ENCODE measurements around the gene PLA2G2F.

The PLA2G2F gene

DNA sequence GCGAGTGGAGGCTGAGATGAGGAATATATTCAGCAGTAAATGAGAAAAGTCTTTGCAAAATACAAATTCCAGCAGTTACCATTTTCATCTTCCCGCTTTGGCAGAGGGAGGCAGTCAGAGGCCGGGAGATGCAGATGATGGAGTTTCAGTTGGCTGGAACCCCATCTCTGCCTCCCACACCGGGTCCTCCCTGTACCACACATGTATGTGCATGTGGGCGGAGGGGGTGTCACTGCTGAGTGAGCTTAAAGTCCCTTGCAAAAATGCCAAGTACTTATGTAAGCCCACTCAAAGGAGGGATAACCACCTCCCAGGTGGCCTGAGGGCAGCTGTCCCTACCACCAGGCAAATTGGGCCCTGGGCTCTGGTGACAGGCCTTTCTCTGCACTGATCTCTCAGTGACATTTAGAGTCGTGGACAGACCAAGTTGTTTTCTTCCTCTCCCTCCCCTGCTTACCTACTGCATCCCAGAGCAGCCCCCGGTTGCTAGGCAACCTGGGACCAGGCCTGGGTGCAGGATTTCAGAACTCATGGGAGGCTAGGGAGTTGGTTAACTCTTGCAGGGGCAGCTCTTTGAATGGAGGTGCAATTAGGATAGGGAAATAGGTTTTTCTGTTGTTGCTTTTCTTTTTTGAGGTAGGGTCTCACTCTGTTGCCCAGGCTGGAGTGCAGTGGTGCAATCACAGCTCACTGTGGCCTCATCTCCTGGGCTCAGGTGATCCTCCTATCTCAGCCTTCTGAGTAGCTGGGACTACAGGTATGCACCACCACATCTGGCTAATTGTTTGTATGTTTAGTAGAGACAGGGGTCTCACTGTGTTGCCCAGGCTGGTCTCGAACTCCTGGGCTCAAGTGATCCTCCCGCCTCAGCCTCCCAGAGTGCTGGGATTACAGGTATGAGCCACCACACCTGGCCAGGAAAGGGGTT is 29.7 kb downstream of the PLA2G2F start:
- no peak for DNase-seq (ENCODE audit: low read depth in 2 of 2)

DNA sequence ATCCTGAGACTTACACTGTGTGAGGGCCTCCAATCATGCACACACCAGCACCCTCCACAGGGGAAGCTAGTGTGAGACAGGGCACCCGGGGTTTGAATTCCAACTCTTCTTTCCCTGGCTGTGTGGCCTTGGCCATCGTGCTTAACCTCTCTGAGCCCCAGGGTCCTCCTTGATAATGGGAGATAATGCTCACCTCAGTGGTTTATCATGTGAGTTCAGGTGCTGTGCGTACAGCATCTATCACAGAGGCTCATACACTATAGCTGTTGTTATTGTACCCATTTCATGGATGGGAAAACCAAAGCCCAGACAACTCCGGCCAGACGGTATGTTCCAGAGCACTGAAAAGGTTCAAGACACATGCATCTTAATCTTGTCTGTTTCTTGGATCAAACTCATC is 30.8 kb downstream of the PLA2G2F start:
- DNase-seq (ENCODE audit: low read depth in 2 of 2) = no peak

DNA sequence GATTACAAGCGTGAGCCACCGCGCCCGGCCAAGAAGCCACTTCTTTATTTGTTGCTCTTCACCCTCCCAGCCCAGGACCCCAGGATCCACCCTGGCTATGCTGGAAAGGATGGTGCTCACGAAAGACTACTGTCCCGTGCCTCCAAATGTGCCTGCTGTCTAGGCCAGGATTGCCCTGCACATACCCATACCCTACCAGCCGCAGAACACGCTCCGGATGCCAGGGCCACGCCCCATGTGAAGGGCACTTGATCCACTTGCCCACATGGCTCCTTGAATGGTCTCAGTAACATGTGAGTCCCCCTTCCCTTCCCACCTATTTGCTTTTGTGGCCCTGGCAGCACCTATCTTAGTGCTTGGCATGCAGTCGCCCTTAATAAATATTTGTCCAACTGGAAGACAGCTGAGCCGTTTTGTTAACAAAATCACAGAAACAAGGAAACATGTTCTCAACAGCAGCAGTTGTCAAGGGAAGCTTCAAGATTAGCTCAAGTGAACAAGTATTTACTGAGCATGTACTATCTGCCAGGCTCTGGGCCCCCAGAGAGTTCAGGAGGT is 33.0 kb downstream of the PLA2G2F start:
- DNase-seq (ENCODE audit: low read depth in 2 of 2) = no peak

GRCh38 chr1:20174937-20175666 is 36.0 kb downstream of the PLA2G2F start:
- DNase-seq (ENCODE audit: low read depth in 2 of 2) = no peak

DNA sequence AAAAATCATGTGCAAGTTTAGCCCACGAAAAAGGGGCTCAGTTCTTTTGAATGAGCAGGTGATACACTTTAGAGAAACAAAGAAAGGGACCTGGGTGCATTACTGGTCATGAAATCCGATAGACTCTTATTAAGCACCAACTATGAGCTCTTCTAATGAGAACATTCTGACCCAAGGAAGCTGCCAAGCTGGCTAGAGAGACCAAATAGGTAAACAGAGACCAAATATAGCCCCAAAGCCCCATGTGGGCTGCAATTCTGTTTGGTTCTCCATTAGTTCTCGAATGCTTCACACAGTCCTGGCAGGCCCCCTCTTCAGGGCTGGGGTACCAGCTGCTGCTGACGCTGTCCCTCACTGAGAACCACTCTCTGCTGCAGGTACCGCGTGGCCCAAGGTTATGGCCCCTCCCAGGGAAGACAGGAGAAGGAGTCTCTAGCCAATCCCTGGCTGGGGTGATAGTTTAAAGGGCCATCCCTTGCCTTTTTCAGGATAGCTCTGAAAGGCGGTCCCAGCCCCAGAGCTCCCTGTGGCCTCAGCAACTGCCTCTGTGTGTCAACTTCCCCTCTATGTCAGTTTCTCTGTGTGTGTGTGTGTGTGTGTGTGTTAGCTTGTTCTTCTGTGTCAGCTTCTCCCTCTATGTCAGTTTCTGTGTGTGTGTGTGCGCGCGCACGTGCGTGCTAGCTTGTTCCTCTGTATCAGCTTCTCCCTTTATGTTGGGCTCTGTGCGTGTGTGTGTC is 39.7 kb downstream of the PLA2G2F start:
- DNase-seq (ENCODE audit: low read depth in 2 of 2) = no peak

DNA sequence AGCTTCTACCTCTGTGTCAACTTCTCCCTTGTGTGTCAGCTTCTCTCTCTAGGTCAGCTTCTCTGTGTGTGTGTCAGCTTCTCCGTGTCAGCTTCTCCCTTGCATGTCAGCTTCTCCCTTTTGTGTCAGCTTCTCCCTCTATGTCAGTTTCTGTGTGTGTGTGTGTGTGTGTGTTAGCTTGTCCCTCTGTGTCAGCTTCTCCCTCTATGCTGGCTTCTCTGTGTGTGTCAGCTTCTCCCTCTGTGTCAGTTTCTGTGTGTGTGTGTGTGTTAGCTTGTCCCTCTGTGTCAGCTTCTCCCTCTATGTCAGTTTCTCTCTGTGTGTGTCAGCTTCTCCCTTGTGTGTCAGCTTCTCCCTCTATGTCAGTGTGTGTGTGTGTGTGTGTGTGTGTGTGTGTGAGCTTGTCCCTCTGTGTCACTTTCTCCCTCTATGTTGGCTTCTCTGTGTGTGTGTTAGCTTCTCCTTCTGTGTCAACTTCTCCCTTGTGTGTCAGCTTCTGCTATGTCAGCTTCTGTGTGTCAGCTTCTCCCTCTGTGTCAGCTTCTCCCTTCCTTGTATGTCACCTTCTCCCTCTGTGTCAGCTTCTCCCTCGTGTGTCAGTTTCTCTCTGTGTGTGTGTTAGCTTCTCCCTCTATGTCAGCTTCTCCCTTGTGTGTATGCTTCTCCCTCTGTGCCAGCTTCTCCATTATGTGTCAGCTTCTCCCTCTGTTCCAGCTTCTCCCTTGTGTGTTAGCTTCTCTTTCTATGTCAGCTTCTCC is 40.4 kb downstream of the PLA2G2F start:
- no peak for DNase-seq (ENCODE audit: low read depth in 2 of 2)

DNA sequence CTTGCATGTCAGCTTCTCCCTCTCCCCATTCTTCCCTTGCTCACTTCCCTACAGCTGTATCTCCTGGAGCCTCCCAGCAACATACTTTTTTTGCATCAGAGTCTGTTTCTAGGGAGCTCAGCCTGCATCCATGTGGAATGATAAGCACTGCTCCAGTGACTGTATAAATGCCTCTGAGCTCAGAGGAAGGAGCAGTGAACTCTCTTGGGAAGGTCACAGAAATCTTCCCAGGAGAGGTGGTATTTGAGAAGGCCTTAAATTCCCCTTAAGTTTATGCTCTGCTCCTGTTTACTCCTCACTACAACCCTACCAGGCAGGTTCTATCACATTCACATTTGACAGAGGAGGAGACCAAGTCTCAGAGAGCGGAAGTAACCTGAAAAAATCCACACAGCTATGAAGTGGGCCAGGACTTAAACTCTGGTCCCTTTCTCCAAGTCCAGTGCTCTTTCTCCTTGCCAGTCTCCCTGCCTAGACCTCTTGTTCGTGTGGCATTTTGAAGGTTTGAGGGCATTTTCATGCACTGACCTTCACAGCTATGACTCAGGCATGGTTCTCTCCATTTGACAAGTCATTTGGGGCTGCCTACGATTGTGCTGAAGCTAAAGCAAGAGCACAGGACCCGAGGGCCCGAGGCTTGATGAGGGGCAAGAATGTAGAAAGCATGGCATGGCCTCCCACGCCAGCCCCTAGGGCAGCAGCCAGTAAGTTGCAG is 41.2 kb downstream of the PLA2G2F start:
- DNase-seq (ENCODE audit: low read depth in 2 of 2) = no peak

- no peak for DNase-seq (ENCODE audit: low read depth in 2 of 2)
Measured at GRCh38 chr1:20180844-20181207, 41.7 kb downstream of the PLA2G2F start.

DNA sequence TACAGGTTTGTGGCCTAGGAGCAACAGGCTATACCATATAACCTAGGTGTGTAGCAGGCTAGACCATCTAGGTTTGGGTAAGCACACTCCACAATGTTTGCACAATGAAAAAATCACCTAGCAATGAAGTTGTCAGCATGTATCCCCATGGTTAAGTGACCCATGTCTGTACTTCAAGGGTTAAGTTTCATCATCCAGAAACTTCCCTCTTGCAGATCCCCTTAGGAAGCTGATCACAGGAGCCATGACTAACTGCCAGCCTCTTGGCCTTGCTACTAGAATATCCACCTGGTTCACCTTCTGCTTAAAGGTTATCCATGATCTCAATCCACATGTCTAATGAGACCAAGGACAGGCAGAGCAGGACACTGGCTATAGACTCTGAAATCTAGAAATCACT is 43.3 kb downstream of the PLA2G2F start:
- no peak for DNase-seq (ENCODE audit: low read depth in 2 of 2)

DNA sequence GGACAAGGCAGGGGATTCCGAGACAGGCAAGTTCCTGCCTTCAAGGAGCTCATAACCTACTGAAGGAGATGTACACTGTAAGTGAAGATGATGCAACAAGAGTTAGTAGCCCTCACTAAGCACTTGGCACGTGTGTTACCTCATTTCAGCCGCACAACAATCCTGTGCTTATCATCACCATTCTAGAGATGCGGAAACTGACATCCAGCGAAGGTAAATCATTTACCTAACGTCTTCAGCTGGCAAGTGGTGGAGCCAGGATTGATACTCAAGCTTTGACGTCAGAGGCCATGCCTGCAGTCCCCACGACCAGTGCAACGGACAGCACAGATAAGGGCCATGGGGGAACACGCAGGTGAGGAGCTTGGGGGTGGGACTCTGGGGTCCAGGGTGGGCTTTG is 43.9 kb downstream of the PLA2G2F start:
- no peak for DNase-seq (ENCODE audit: low read depth in 2 of 2)

DNA sequence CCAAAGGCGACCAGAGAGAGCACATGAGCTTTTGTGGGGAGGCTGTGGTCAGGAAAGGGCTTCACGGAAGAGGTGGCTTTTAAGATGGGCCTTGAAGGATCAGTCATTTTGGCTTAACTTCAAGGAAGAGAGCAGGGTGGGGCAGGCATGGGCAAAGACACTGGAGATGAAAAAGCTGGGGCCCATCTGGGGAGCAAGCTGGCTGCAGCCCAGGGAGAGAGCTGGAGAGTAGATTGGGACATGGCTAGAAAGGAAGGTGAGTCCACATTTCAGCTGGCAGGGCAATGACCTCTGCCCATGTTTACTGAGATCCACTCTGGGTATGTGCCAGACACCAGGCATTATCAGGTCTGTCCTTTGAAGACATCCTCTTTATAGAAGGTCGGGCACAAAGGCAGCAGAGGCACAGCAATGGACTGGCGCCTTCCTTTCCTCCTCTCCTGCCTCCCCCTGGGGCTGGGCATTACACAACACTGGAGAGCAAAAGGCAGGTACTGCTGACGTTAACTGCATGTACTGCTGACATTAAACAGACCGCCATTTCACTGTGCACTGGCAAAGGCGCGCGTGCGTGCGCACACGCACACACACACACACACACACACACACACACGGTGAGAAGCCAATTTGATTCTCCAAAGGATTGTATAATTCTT is 44.6 kb downstream of the PLA2G2F start:
- DNase-seq (ENCODE audit: low read depth in 2 of 2) = no peak

GRCh38 chr1:20184481-20184900 is 45.4 kb downstream of the PLA2G2F start:
- no peak for DNase-seq (ENCODE audit: low read depth in 2 of 2)

DNA sequence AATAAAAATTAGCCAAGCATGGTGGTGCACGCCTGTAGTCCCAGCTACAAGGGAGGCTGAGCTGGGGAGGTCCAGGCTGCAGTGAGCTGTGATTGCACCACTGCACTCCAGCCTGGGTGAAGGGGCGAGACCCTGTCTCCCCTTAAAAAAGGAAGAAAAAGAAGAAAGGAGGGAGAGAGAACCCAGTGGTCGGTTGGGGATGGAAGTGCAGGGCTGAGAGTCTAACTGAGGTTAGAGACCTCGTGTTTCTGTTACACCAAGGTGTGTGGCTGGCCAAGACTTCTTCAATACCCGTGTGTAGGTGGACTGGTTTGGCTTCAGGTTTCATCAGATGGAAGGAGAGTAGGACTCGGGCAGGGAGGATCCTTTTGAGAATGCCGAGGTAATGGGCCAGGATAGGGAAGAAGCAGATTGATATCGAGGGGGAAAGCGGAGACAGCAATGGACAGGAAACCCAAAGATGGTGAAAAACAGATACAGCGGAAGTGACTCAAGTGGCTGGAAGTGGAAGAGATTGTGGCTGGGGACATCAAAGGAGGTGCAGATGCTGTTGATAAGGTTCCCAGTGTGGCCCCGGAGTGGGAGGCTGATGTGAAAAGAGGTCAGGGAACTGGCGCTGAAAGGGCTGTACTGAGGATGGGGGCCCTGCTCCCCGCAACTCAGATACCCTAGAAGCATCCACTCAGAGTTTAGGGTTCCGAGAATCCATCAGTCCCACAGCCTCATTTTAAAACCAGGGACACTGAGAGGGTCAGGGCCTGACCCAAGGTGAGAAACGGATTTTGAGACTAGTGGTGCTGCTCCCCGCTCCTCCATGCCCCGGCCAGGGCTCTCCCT is 46.1 kb downstream of the PLA2G2F start:
- peak; percentile 23 to 41 for DNase-seq (ENCODE audit: low read depth in 2 of 2)

- peak in 1 of 2 donors; percentile 4 for DNase-seq (ENCODE audit: low read depth in 2 of 2)
Measured at GRCh38 chr1:20185834-20186782, 47.0 kb downstream of the PLA2G2F start, which contains the start of the genes PLA2G2C and UBXN10. PLA2G2C (minus strand) TSS chr1:20186518; CDS start chr1:20177363, 9,155 bp downstream. UBXN10 (plus strand) TSS chr1:20186096; CDS start chr1:20190562, 4,466 bp downstream.

DNA sequence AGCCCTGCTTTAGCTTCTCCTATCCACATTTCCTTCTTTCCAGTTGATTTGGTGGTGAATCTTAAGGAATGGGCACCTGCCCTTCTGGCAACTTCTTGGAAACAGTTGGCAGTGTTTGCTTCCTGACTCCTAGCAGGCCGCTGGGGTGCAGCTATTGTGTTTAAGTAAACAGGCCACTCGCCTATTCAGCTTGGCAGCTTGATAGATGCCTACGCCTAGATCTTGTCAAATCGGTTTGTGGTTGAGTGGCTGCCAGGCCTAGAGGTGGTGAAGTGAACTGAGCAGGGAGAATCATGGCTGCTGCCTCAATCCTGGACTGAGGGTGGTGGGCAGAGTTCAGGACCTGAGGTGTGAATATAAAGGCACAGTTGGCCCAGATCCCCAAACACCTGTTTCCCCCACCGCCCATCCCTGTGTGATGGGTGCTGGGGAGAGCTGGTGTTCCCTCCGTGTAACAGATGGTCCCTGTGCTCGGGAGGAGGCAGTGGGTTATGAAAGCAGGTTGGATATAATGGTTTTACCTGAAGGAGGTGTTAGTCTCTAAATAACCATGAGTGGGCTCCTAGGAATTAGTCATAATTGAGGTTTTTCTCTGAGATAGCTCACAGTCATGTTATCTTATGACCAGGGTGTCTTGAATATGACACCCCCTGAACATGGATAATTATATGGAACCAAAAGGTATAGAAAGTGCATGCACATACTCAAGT is 48.1 kb downstream of the PLA2G2F start:
- DNase-seq (ENCODE audit: low read depth in 2 of 2) = no peak

- no peak for DNase-seq (ENCODE audit: low read depth in 2 of 2)
Measured at GRCh38 chr1:20187813-20188454, 48.8 kb downstream of the PLA2G2F start.

DNA sequence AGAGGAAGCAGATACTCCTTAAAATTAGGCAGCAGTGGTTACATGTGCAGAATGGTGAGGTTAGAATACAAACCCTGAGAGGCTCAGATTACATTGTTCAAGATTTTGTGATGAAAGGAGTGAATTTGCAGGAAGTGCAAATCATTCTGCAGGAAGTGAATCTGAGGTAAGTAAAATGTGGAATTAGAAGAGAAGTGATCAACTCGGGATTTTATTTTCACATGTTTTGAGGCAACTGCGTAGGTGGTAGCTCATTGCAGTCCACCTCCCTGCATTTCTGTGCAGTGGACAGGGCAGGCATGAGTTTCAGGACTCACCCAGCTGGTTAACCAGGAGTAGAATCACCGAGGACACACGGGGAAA is 49.3 kb downstream of the PLA2G2F start:
- DNase-seq (ENCODE audit: low read depth in 2 of 2) = no peak

Data from activated CD8-positive, alpha-beta memory T cell treated with anti-CD3 and anti-CD28 coated beads for 4 hours (primary cell).